CD4-positive, alpha-beta T cell treated with Interleukin-15 for 1 hour (primary cell): ENCODE results near the gene TESMIN.

ENCODE experiments used
- DNase-seq: peaks from one replicate; pipeline ENCODE4 v3.0.0-alpha.2; 2020

Gene TESMIN

DNA sequence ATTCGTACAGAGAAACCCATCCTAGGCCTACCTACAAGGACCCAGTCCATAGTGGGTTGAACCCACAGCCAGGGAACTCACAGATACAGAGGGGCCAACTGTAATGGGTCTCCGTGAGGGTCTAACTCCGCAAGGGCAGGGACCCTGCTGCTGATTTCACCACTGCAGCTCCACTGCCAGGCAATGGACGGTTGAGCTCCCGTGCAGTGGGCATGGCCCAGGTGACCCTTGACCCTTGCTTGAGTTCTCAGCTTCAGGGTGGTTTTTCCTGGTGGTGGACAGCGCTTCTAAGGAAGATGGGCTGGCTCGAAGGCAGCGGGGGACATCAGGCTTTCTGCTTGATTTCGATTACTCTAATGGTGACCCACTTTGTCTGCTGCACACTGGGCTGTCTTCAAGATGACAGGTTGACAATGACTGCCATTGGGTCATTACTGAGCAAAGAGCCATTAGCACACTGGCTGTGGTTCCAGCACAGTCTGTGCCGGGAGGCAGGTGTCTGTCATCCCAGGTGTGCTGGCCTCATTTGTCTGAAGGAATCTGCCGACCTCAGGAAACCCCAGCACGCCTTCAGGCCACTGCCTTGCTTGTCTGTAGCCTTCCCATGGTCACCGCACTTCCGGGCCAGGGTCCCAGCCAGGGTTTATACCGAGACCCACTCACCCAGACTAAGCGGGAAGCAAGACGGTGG is 70.6 kb downstream of the TESMIN start:
- DNase-seq: no peak

DNA sequence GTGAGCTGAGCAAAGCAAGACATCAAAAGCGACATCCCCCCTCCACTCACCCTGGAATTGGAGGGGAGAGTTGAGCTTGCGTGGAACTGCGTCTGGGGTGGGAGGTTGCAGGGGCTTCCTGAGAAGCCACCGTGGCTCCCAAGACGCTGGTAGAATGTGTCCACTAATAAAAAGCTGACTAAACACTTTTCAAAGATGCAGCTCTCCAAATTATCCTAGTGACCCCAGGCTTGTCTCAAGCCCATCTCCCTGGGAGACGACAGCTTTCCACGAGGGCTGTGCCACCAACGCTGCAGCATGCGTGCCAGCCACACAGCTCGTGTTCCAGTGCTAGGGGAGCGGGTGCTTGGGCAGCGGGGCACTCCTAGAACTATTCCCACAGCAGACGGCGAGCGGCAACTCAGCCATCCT is 73.3 kb downstream of the TESMIN start:
- DNase-seq: no peak

DNA sequence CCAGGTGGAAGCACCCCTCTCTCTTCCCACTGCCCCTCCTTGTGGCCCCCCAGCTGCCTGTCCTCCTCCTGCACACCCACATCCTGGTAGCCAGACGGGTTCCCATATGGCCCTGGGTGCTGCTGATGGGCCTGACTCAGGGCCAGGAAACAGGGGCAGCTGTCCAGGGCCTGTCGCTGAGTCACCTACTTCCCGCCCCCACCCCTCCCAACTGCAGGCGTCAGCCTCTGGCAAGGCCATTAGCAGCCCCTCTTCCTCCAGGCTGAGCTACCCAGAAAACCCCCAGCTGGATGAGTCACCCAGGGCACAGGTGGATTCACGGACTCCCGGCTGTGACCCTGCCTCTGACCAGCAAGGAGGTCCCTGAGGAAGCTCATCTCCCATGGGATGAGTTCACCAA is 73.9 kb downstream of the TESMIN start:
- no peak for DNase-seq

DNA sequence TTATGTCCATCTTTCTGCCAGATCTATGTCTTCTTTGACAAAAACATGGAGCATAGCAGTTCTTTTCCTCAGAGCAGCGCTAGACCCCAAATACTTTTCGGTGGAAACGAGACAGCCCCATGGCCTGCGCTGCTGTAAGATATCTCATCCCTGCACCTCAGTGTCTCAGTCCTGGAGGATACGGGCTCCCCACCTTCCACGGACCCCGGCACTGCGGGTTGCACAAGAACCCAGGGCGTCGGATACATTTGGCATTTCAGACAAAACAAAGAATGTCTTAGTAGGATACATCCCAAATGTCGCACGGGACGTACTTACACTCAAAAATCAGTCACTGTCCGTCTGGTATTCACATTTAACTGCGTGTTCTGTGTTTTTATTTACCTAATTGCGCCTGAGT is 76.9 kb downstream of the TESMIN start:
- no peak for DNase-seq

DNA sequence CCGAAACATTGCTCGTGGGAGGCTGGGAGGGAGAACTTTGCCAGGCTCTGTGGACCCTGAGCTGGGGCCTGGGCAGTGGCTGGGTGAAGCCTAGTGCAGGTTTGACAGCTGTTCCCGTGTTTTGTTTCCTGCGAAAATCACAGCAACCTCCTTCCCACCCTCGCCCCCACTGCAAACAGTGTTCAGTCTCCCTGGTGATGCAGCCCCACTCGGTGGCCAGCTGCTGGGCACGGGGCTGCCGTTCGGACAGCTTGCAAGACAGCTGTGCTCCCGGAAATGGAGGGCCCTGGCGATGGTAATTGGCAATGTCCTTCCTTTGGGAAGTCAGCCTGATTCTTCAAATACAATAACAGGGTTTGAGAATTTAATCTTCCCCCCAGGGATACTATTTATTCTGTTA is 77.3 kb downstream of the TESMIN start:
- no peak for DNase-seq

DNA sequence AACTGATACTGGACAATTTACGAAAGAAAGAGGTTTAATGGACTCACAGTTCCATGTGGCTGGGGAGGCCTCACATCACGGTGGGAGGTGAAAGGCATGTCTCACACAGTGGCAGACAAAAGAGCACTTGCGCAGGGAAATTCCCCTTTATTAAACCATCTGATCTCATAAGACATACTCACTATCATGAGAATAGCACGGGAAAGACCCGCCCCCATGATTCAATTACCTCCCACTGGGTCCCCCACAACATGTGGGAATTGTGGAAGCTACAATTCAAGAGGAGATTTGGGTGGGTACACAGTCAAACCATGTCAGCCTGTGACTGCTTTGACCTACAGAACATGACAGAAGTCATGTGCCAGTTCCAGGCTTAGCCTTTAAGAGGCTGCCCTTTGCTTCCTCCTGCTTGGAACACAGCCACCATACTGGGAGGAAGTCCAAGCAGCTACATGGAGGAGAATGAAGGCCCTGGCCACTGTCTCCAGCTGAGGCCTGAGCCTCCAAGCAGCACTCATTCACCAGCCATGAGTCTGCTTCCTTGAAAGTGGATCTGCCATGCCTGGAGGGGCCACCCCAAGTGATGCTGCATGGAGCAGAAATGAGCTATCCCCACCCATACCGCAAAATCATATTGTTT is 77.9 kb downstream of the TESMIN start:
- no peak for DNase-seq

DNA sequence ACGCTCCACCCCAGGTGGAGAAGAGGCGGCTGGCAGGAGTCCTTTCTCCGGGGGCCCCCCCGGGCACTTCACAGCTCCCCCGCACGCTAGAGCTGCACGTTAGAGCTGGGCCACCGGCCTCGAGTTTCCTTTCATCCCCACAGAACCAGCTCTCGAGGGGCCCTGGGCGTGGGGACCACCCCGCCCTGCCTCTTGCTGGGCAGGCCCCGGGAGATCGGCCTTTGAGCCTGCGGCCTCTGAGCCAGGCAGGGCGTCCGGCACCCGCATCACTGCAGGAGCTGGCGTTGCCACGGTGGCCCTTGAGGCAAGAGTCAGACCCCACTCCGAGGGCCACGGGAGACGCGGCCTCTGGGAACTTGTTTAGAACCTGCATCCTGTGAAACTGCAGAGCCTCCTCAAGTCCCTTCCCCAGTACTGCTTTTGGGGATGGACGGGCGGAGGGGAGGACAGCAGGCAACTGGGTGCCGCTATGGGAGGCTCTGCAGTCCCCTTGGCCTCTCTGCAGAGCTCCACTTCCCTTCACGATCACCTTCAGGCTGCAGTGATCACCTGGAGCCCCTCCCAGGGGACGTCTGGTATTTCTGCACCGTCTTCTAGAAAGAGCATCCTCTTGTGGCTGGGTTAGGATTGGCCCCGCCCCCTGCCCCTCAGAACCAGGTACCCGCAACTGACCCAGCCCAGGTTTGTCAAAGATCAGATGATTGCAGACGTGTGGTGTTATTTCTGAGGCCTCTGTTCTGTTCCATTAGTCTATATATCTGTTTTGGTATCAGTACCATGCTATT is 80.9 kb downstream of the TESMIN start:
- DNase-seq: no peak

DNA sequence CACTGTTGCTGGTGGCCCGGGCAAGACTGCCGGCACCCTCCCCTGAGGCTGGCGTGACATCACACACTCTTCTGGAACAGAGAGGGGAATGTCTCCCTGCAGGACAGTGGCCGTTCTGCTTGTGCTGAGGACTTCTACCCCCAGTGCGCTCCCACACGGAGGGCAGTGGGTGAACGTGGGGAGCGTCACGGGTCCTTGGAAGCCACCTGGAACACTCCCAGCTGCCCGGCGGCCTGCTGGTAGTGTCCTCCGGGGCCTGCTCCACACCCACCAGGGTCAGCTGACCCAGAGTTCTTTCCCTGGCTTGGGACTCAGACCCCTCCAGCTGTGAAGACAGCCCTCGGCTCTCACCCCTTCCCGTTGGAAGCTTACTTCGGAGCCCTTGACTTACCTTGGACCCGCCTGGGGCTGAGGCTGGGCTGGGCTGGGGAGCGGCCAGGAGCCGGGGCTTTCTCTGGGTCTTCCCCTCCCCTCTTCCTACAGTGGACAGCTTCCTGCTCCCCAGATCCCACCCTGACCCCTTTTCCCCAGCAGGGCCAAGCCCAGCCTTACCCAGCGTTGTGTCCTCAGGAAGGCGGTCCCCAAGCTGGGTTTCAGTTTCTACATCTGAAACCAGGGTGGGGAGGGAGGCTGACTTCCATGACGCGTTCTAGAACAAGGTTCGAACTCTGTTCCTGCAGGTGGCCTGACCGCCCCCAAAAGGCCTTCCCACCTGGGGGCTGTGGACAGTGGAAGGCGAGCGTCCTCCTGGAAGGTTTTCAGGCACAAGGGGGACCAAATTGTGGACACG is 81.8 kb downstream of the TESMIN start:
- DNase-seq: no peak

DNA sequence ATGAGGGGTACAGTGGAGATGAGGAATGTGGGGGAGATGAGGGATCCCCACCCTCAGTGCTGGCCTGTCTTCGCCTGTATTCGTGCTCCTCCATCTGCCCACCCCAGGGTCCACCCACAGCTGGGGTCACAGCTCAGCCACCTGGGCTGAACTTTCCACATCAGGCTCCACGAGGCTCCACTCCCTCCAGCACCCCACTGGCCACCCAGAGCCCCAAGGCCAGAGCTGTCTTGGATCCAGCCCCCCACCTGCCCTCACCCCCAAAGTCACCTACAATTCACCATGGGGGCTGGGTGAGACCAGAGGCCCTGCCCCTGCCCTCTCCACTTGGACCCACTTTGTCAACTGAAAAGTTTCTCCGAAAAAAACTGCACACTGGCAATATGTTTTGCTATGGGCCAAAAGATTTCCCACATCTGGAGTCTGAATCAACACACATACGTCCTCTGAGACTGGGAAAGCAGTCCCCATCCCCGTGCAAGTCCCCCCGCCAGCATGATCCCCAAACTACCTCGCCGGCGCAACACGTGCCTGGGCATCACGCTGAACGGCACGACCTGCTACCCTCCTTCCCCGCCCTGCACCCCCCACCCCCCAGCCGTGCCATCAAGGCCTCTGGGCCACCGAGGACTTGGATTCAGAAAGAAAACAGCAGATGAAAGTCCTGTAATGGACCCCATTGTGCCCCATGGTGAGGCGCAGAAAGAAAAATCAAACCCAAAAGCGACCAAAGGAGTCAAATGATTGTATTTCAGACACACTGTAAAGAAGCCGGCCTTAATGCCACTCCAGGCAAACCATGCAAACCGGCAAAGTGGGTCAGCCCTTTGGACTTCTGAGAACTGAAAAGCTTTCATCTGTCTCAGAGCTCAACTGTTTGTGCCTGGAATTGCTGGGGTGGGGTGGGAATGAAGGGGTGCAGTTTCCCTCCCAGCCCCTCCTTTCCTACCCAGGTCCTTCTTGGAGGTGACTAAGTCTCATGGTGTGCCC is 83.5 kb downstream of the TESMIN start:
- DNase-seq: no peak

DNA sequence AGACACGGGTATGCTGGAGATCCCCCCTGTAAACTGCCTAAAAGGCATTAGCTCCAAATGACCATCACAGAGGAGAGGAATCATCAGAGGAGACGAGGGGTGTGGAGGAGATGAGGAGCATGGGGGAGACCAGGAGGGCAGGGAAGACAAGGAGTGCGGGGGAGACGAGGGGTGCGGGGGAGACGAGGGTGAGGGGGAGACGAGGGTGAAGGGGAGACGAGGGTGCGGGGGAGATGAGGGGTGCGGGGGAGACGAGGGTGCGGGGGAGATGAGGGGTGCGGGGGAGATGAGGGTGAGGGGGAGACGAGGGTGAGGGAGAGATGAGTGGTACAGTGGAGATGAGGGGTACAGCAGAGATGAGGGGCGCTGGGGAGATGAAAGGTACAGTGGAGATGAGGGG is 84.5 kb downstream of the TESMIN start:
- DNase-seq: no peak

DNA sequence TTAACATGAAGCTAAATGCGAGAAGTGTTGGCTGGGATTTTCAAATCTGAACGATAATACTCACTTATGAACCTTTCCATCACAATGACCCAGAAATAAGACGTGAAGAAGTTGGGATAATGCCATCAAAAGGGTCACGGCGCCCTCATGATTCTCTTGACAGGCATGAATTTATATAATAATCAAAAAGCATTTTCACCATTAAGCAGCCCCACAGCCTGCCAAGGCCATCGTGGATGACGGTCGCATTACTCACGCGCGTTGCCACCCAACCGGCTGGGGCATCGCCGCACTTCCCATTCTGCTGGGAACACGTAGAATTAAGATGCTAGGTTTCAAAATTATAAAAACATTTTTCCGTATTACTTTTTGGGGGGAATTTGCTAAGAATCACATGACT is 85.9 kb downstream of the TESMIN start:
- DNase-seq: no peak

DNA sequence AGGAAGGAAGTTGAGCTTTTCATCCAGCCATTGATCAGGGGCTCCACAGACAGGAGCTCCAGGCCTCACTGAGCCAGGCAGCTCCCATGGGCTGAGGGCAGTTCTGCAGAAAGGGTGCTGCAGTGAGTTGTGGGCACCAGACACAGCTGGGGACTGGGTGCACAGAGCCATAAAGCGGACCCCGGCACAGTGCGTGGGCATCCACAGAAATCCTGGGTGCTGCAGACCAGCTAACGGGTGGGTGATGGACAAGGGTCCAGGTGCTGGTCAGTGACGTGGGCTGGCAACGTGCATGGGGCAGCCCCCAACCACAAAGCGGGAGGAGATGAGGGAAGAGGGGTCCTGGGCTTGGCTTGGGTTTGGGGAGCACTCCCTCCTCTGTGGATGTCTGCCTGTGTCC is 86.4 kb downstream of the TESMIN start:
- DNase-seq: no peak

DNA sequence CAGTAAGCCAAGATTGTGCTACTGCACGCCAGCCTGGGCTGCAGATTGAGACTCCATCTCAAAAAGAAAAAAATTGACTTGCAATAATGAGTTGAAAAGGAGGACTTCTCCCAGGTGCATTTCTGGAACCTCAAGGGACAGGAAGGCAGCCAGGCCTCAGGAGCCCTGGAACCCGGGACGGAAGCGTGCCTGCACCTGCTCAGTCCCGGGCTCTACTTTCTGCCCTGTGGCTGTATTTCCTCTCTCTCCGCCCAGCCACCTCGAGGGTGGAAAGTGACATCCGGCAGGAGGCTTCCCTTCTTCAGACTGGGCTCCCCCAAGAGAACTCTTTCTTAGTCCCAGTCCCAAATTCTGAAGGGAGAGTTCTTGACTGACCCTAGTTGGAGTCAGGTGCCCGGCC is 87.2 kb downstream of the TESMIN start:
- DNase-seq: no peak

DNA sequence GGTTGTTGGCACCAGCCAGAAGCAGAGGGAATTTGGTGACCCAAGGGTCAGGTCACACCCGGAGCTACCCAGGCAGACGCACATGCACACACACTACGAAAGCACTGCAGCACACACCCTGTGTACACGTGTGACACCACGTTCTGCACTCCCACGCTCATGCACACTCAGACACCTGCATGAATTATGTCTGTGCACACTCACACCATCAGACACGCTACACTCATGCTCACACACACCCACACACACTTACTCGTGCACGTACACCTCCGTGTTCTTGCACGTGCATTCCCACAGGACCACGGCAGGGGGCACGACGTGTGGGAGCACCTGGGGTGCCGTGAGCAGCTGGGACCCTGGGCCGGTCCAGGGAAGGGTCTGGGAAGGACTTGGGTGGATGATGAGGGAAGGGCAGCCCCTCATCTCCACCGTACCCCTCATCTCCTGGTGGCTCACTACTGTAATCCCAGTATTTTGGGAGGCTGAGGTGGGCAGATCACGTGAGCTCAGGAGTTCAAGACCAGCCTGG is 87.8 kb downstream of the TESMIN start:
- no peak for DNase-seq

DNA sequence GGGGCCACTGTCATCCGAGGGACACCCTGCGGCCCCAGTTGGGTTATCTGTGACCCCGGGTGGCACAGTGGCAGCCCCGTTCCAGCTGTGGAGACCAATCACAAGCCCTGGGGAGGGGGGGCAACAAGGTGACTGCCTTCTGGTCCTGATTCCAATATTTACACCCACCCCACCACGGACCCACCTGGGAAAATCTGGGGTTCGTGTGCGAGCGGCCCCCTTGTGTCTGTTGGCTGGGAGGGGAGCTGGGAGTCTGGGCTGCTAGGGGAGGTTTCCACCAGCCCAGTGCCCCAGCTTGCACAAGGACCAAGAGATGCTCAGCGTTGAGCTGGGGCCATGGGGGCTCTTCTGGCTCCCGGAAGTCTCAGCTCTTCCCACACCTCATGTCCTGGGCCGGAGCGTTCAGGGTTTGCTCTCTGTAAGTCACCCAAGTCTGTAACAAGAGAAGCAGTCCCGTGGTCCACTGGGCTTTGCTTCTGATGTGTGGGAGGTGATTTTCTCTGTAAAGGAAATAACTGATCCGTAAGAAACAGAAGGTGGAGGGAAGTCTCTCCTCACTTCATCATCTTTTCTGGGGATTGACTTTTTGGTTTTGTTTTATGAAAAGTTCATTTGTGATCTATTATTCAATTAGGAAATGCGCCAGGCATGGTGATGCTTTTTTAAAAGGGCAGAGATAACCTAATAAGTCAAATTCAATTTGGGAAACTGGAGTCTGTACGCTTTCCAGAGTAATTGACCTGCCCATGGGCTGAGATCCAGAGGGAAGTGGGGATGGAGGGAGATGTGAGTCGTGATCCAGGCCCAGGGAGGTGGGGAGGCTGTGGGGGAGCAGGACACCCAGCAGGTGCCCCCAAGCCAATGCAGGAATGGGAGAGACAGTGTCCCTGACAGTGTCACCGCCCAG is 89.4 kb downstream of the TESMIN start:
- DNase-seq: no peak

DNA sequence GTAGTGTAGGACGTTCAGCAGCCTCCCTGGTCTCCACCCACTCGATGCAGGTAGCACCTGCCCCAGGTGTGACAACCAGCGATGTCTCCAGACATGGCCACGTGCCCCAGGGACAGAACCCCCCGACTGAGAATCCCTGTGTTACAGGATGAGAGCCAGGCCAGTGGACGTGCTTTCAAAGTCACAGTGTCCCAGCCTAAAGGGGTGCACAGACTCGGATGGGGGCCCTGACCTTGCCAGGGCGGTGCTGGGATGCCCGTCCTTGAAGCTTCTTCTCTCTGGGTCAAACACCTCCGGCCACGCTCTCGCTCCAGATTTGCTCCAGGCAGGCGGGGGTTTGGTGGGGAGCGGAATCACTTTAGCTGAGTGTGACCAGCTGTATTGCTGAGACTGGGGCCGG is 90.3 kb downstream of the TESMIN start:
- DNase-seq: no peak

DNA sequence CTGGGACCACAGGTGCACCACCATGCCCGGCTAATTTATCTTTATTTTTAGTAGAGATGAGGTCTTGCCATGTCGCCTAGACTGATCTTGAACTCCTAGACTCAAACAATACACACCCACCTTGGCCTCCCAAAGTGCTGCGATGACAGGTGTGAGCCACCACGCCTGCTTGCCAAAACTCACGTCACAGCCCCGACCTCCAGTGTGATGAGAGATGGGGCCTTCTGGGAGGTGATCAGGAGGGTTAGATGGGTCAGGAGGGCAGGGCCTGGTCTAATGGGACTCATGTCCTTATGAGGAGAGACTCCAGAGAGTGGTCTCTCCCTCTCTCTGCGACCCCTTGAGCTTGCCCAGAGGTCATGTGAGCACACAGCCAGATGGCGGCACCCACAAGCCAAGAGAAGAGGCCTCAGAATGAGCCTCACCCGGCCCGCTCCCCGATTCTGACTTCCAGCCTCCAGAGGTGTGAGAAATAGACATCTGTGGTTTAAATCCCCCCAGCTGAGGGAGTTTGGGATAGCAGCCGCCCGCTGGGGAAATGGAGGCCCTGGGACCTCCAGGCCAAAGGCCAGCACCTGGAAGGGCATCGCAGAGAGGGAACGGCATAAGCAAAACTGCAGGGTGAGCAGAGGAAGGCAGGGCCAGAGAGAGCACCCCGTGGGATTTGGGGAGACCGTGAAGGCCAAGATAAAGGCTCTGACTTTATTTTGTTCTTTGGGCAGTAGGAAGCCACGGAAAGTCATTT is 91.1 kb downstream of the TESMIN start:
- no peak for DNase-seq

DNA sequence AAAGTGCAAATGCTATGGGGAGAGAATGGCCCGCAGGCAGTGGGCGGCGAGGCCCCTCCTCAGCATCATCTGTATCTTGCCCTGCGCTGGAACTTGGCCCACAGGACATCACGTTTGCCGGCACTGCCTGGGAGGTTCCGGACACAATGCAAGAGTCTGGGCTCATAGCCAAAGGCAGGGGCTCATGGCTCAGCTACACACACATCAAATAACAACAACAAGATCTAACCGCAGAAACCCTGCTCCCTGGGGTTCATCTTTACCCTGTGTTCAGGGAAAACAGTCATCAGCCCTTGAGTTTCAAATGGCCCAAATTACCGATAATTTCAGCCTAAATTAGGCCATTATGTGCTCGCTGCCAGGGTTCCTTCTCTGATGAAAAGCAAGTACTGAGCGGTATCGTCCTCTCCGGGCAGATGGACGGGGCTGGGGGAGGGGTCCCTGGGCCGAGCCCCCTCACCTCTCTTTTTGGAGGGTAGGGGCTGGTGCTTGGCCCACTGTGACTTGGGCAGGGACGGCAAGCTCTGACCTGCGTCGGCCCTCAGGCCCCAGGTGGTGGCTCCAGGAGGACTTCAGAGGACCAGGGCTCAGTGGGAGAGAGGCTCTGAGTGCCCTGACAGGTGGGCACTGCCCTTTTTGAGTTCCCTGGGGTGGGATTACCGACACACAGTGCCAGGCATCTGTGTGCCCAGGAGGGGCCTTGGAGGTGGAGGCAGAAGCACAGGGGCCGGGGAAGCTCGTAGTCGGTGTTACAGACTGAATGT is 92.0 kb downstream of the TESMIN start:
- DNase-seq: no peak

DNA sequence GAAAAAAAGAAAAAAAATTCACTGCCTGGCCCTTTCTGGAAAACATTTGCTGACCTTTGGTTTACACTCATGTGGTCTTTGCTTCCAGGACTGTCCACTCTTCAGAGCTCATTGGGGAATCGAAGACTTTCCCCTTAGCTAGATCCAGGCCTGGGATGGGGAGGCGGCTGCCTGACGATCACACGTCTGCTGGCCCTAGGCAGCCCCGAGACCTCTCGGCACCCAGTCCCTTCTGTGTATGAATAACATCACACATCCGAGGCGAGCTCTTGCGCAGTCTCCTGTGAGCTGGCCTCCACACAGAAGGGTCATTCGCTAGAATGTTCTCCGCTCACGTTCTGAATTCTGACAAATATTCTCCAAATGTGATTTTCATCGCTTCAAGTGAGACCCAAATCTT is 92.7 kb downstream of the TESMIN start:
- no peak for DNase-seq
